HG02870 (cell line): ENCODE data around the gene CCSER2.
"Not testable (repeated sequence)": the region's sequence is repeated elsewhere in the genome, so short reads cannot be mapped to it uniquely, and the experiment has no call there.

Experiments
- ATAC-seq: cut with Tn5 transposase; IDR thresholded peaks from one replicate; pipeline ENCODE4 v1.9.1; 2021; ENCODE audit warnings: mild to moderate bottlenecking, moderate library complexity; ENCODE audit not compliant: unreplicated experiment

Gene CCSER2

GRCh38 chr10:84447701-84448400, 119.5 kb downstream of the CCSER2 start:
- no peak for ATAC-seq

- not testable (repeated sequence) for ATAC-seq
These were observed 121.0 kb downstream of the CCSER2 start for GRCh38 chr10:84449351-84449750.

- ATAC-seq = no peak
These were observed 123.6 kb downstream of the CCSER2 start for GRCh38 chr10:84452003-84452402.

- ATAC-seq = no peak
These were observed 124.9 kb downstream of the CCSER2 start for GRCh38 chr10:84453303-84453702.

GRCh38 chr10:84456126-84456525, 127.7 kb downstream of the CCSER2 start:
- no peak for ATAC-seq

GRCh38 chr10:84460520-84460919, 132.1 kb downstream of the CCSER2 start:
- no peak for ATAC-seq

- ATAC-seq = no peak
These were observed 141.1 kb downstream of the CCSER2 start for GRCh38 chr10:84469470-84469869.

GRCh38 chr10:84473136-84473535, 144.7 kb downstream of the CCSER2 start:
- no peak for ATAC-seq

GRCh38 chr10:84477398-84478128, 149.2 kb downstream of the CCSER2 start:
- no peak for ATAC-seq

GRCh38 chr10:84478151-84478550, 149.8 kb downstream of the CCSER2 start:
- no peak for ATAC-seq

GRCh38 chr10:84478679-84479078, 150.3 kb downstream of the CCSER2 start:
- ATAC-seq = no peak

- no peak for ATAC-seq
These were observed 156.2 kb downstream of the CCSER2 start for GRCh38 chr10:84484541-84484940.

GRCh38 chr10:84493361-84493760, 165.0 kb downstream of the CCSER2 start:
- ATAC-seq = no peak

GRCh38 chr10:84493951-84494848, 165.8 kb downstream of the CCSER2 start:
- ATAC-seq = no peak

- ATAC-seq = no peak
These were observed 166.4 kb downstream of the CCSER2 start for GRCh38 chr10:84494849-84495180.

GRCh38 chr10:84497978-84498377, 169.6 kb downstream of the CCSER2 start:
- no peak for ATAC-seq

- not testable (repeated sequence) for ATAC-seq
These were observed 170.7 kb downstream of the CCSER2 start for GRCh38 chr10:84499039-84499438.

- peak; percentile 72 for ATAC-seq
These were observed 171.5 kb downstream of the CCSER2 start for GRCh38 chr10:84499846-84500245.

- no peak for ATAC-seq
These were observed 181.7 kb downstream of the CCSER2 start for GRCh38 chr10:84510121-84510520.

- ATAC-seq = no peak
These were observed 182.7 kb downstream of the CCSER2 start for GRCh38 chr10:84511106-84511505.

GRCh38 chr10:84511709-84512285, 183.4 kb downstream of the CCSER2 start:
- ATAC-seq = no peak
